Muscle layer of duodenum (tissue), 2 donors: ENCODE results near the gene ABHD1.
"Not testable (repeated sequence)": the region's sequence is repeated elsewhere in the genome, so short reads cannot be mapped to it uniquely, and the experiment has no call there.

Source experiments
- H3K27ac ChIP-seq: one replicate; pipeline ENCODE4 v1.7.0; 2013; ENCODE audit warnings: mild to moderate bottlenecking, low read length
- H3K27me3 ChIP-seq: one replicate; pipeline ENCODE4 v1.7.0; 2013; ENCODE audit warnings: low read depth, mild to moderate bottlenecking, control low read depth, low read length
- H3K36me3 ChIP-seq, 2 donors: one replicate each; pipeline ENCODE4 v1.7.0; 2013; ENCODE audit warnings: low read length in 2 of 2, control low read depth in 1 of 2, mild to moderate bottlenecking in 1 of 2; ENCODE audit not compliant: insufficient read depth in 2 of 2, control insufficient read depth in 1 of 2
- H3K4me1 ChIP-seq, 2 donors: one replicate each; pipeline ENCODE4 v1.7.0; 2013; ENCODE audit warnings: low read length in 2 of 2, mild to moderate bottlenecking in 2 of 2, control low read depth in 1 of 2, moderate library complexity in 1 of 2; ENCODE audit not compliant: insufficient read depth in 2 of 2, control insufficient read depth in 1 of 2
- H3K4me3 ChIP-seq, 2 donors: one replicate each; pipeline ENCODE4 v1.7.0; 2013; ENCODE audit warnings: low read length in 2 of 2, low read depth in 1 of 2, mild to moderate bottlenecking in 1 of 2
- H3K9me3 ChIP-seq, 2 donors: one replicate each; pipeline ENCODE4 v1.7.0; 2013; ENCODE audit warnings: low read length in 2 of 2, control low read depth in 1 of 2, mild to moderate bottlenecking in 1 of 2; ENCODE audit not compliant: control insufficient read depth in 1 of 2
- donor health status: healthy.

Gene ABHD1

GRCh38 chr2:27160191-27160590, 36.6 kb downstream of the ABHD1 start:
- no peak overlapping the region for H3K27ac ChIP-seq
- no peaks in the 10 kb centered on the region for H3K27me3 ChIP-seq
- H3K4me3 ChIP-seq, result no peak overlapping the region
- H3K4me1 ChIP-seq, result no peaks in the 10 kb centered on the region
- no peaks in the 10 kb centered on the region for H3K9me3 ChIP-seq
- H3K36me3 ChIP-seq, result no peaks in the 10 kb centered on the region

GRCh38 chr2:27162151-27163121, 38.8 kb downstream of the ABHD1 start:
- H3K9me3 ChIP-seq, result no peaks in the 10 kb centered on the region
- no peaks in the 10 kb centered on the region for H3K4me1 ChIP-seq
- H3K27me3 ChIP-seq, result no peaks in the 10 kb centered on the region
- H3K36me3 ChIP-seq, result no peaks in the 10 kb centered on the region
- peak overlapping the region; percentile 5 for H3K27ac ChIP-seq
- H3K4me3 ChIP-seq, result peak overlapping the region in 1 of 2 donors; percentile 23

- H3K27ac ChIP-seq, result no peak overlapping the region
Observed at GRCh38 chr2:27164960-27165763, 41.5 kb downstream of the ABHD1 start.

GRCh38 chr2:27170581-27171337, 47.1 kb downstream of the ABHD1 start:
- Histone ChIP-seq H3K4me1 (peaks cover 0 to 3% of the 10 kb centered on the region in 2 donors), H3K9me3 (no peaks in the 10 kb centered on the region), H3K36me3 (no peaks in the 10 kb centered on the region), H3K27ac (no peak overlapping the region), H3K4me3 (no peak overlapping the region), H3K27me3 (no peaks in the 10 kb centered on the region)

More at GRCh38 chr2:27164960-27165763, 41.5 kb downstream of the ABHD1 start:
- Histone ChIP-seq H3K36me3 (no peaks in the 10 kb centered on the region), H3K9me3 (no peaks in the 10 kb centered on the region), H3K4me3 (no peak overlapping the region), H3K27me3 (no peaks in the 10 kb centered on the region), H3K4me1 (peaks cover 0 to 3% of the 10 kb centered on the region in 2 donors)

GRCh38 chr2:27171351-27171848, 47.8 kb downstream of the ABHD1 start:
- no peak overlapping the region for H3K4me3 ChIP-seq
- H3K27me3 ChIP-seq, result no peaks in the 10 kb centered on the region
- no peaks in the 10 kb centered on the region for H3K9me3 ChIP-seq
- no peaks in the 10 kb centered on the region for H3K36me3 ChIP-seq
- no peak overlapping the region for H3K27ac ChIP-seq
- H3K4me1 ChIP-seq, result peaks cover 0 to 3% of the 10 kb centered on the region in 2 donors

- Histone ChIP-seq H3K36me3 (no peaks in the 10 kb centered on the region), H3K4me1 (peaks cover 0 to 3% of the 10 kb centered on the region in 2 donors), H3K9me3 (no peaks in the 10 kb centered on the region), H3K27ac (no peak overlapping the region), H3K27me3 (no peaks in the 10 kb centered on the region), H3K4me3 (no peak overlapping the region)
Observed at GRCh38 chr2:27174638-27175037, 51.0 kb downstream of the ABHD1 start.

GRCh38 chr2:27175330-27175729, 51.7 kb downstream of the ABHD1 start:
- H3K4me3 ChIP-seq, result no peak overlapping the region
- H3K4me1 ChIP-seq, result no peaks in the 10 kb centered on the region
- H3K27ac ChIP-seq, result no peak overlapping the region
- no peaks in the 10 kb centered on the region for H3K9me3 ChIP-seq
- no peaks in the 10 kb centered on the region for H3K36me3 ChIP-seq
- H3K27me3 ChIP-seq, result no peaks in the 10 kb centered on the region

- H3K4me3 ChIP-seq, H3K27me3 ChIP-seq, H3K9me3 ChIP-seq, H3K36me3 ChIP-seq, H3K27ac ChIP-seq, H3K4me1 ChIP-seq: not testable (repeated sequence)
Observed at GRCh38 chr2:27175781-27176180, 52.2 kb downstream of the ABHD1 start.

- H3K4me1 ChIP-seq, result no peaks in the 10 kb centered on the region
- H3K27me3 ChIP-seq, result no peaks in the 10 kb centered on the region
- H3K27ac ChIP-seq, result no peak overlapping the region
- H3K4me3 ChIP-seq, result no peak overlapping the region
- no peaks in the 10 kb centered on the region for H3K9me3 ChIP-seq
- H3K36me3 ChIP-seq, result peaks cover 0 to 6% of the 10 kb centered on the region in 2 donors
Observed at GRCh38 chr2:27177441-27178351, 54.1 kb downstream of the ABHD1 start.

GRCh38 chr2:27178469-27178868, 54.9 kb downstream of the ABHD1 start:
- Histone ChIP-seq H3K36me3 (peaks cover 0 to 6% of the 10 kb centered on the region in 2 donors), H3K27me3 (no peaks in the 10 kb centered on the region), H3K27ac (no peak overlapping the region), H3K4me1 (no peaks in the 10 kb centered on the region), H3K4me3 (no peak overlapping the region), H3K9me3 (no peaks in the 10 kb centered on the region)
